IMR-90 (cell line): ENCODE data around the gene LINS1. TPM values are rescaled to one million over a fixed set of nuclear protein-coding genes. Genes with fewer than 3 reads are reported as not detected.

ENCODE experiments used
- ATAC-seq: fragments of 200-7000 bp; cut with Tn5 transposase; 2 replicates; pipeline ENCODE4 v1.9.1; 2020; ENCODE audit warnings: low read depth, mild to moderate bottlenecking, moderate library complexity
- BruUV-seq: library from RNA; stranded (reverse); fragments of 400-500 nt; replicated peaks from 2 replicates; lab custom pipeline; 2021; lab: Mats Ljungman, UMichigan
- CTCF ChIA-PET: fragments of 300-600 bp; formaldehyde crosslinking; extraction: SDS; loops from one replicate; lab custom pipeline; 2021; ENCODE audit warnings: antibody characterized with exemption; lab: Yijun Ruan, JAX
- POLR2A ChIA-PET: fragments of 300-600 bp; sonication (Branson Sonifier 250); formaldehyde crosslinking; loops from one replicate; lab custom pipeline; 2022; ENCODE audit warnings: antibody characterized with exemption; ENCODE audit not compliant: unreplicated experiment; lab: Charles Lee
- DNase-seq: peaks from one replicate; pipeline ENCODE4 v3.0.0; 2013
- H2AFZ ChIP-seq: replicated peaks from 2 replicates; pipeline ENCODE3; 2013; ENCODE audit warnings: low read length, mild to moderate bottlenecking; ENCODE audit not compliant: poor library complexity
- H2AK5ac ChIP-seq: 2 replicates; pipeline ENCODE4 v1.6.1; 2013; ENCODE audit warnings: low read depth, low read length, inconsistent platforms
- H2AK9ac ChIP-seq: replicated peaks from 2 replicates; pipeline ENCODE3; 2013; ENCODE audit warnings: mild to moderate bottlenecking, low read depth, low read length, moderate library complexity; ENCODE audit not compliant: poor library complexity
- H2BK120ac ChIP-seq: 2 replicates; pipeline ENCODE4 v1.6.1; 2013; ENCODE audit warnings: low read depth, low read length, inconsistent platforms
- H2BK15ac ChIP-seq: 3 replicates; pipeline ENCODE4 v1.6.1; 2013; ENCODE audit warnings: low read depth, low read length, inconsistent platforms
- H2BK20ac ChIP-seq: 2 replicates; pipeline ENCODE4 v1.6.1; 2013; ENCODE audit warnings: low read depth, mild to moderate bottlenecking, inconsistent platforms, low read length, moderate library complexity
- H2BK5ac ChIP-seq: 2 replicates; pipeline ENCODE4 v1.6.1; 2013; ENCODE audit warnings: mild to moderate bottlenecking, low read depth, low read length, inconsistent platforms; ENCODE audit not compliant: poor library complexity, severe bottlenecking
- H3K14ac ChIP-seq: replicated peaks from 2 replicates; pipeline ENCODE4 v1.6.1; 2013; ENCODE audit warnings: low read depth, low read length, inconsistent platforms
- H3K18ac ChIP-seq: 2 replicates; pipeline ENCODE4 v1.6.1; 2013; ENCODE audit warnings: low read depth, low read length, control low read depth
- H3K23ac ChIP-seq: 2 replicates; pipeline ENCODE4 v1.6.1; 2013; ENCODE audit warnings: low read depth, low read length, inconsistent platforms
- H3K27ac ChIP-seq: 2 replicates; pipeline ENCODE4 v1.5.1; 2013; ENCODE audit warnings: mild to moderate bottlenecking, control low read depth, low read length; ENCODE audit not compliant: insufficient read depth
- H3K27me3 ChIP-seq: 2 replicates; pipeline ENCODE4 v1.6.1; 2013; ENCODE audit warnings: low read length; ENCODE audit not compliant: control insufficient read depth, insufficient read depth
- H3K36me3 ChIP-seq: 2 replicates; pipeline ENCODE4 v1.6.1; 2013; ENCODE audit warnings: low read length, mixed read lengths; ENCODE audit not compliant: control insufficient read depth, insufficient read depth
- H3K4ac ChIP-seq: 2 replicates; pipeline ENCODE4 v1.6.1; 2013; ENCODE audit warnings: low read depth, low read length, inconsistent platforms
- H3K4me1 ChIP-seq: 2 replicates; pipeline ENCODE4 v1.6.1; 2013; ENCODE audit warnings: low read length, mixed read lengths; ENCODE audit not compliant: control insufficient read depth, insufficient read depth
- H3K4me2 ChIP-seq: 2 replicates; pipeline ENCODE4 v1.6.1; 2013; ENCODE audit warnings: low read depth, mild to moderate bottlenecking, control low read depth, low read length, moderate library complexity
- H3K4me3 ChIP-seq: 2 replicates; pipeline ENCODE4 v1.5.1; 2013; ENCODE audit warnings: low read depth, mild to moderate bottlenecking, control low read depth, low read length, moderate library complexity; ENCODE audit not compliant: insufficient read depth
- H3K56ac ChIP-seq: 2 replicates; pipeline ENCODE4 v1.6.1; 2013; ENCODE audit warnings: low read length, inconsistent platforms; ENCODE audit not compliant: insufficient read depth; ENCODE audit errors: extremely low read depth
- H3K79me1 ChIP-seq, 2 experiments: 2 replicates each; pipeline ENCODE4 v1.6.1; 2013; ENCODE audit warnings: low read length in 2 of 2, inconsistent platforms in 1 of 2, low read depth in 1 of 2
- H3K9ac ChIP-seq: 2 replicates; pipeline ENCODE4 v1.6.1; 2013; ENCODE audit warnings: low read depth, low read length, control low read depth
- H3K9me1 ChIP-seq: 2 replicates; pipeline ENCODE4 v1.6.1; 2013; ENCODE audit warnings: low read length, inconsistent platforms; ENCODE audit not compliant: insufficient read depth
- H3K9me3 ChIP-seq: 2 replicates; pipeline ENCODE4 v1.6.1; 2013; ENCODE audit warnings: low read length; ENCODE audit not compliant: control insufficient read depth, insufficient read depth
- H4K20me1 ChIP-seq: 2 replicates; pipeline ENCODE4 v1.6.1; 2013; ENCODE audit warnings: low read length, inconsistent platforms; ENCODE audit not compliant: insufficient read depth
- H4K5ac ChIP-seq: 2 replicates; pipeline ENCODE4 v1.6.1; 2013; ENCODE audit warnings: mild to moderate bottlenecking, low read depth, low read length, control low read depth
- H4K8ac ChIP-seq, 2 experiments: 2 replicates each; pipeline ENCODE4 v1.6.1; 2013; ENCODE audit warnings: low read depth in 2 of 2, low read length in 2 of 2, control low read depth in 1 of 2, inconsistent platforms in 1 of 2
- H4K91ac ChIP-seq: 2 replicates; pipeline ENCODE4 v1.6.1; 2013; ENCODE audit warnings: low read depth, low read length, inconsistent platforms; ENCODE audit not compliant: insufficient read depth
- BHLHE40 ChIP-seq: fragments of 150-350 bp; IDR thresholded peaks from 2 replicates; pipeline ENCODE4 v1.6.1; 2016; ENCODE audit warnings: mild to moderate bottlenecking, low read depth, low read length
- CTCF ChIP-seq: conservative IDR thresholded peaks from 2 replicates; pipeline ENCODE4 v1.5.1; 2012; ENCODE audit warnings: mild to moderate bottlenecking, low read depth, low read length, improper control_type of control experiment
- ELK1 ChIP-seq: fragments of 150-350 bp; IDR thresholded peaks from 2 replicates; pipeline ENCODE4 v1.6.1; 2016; ENCODE audit warnings: low read depth, mild to moderate bottlenecking, low read length, moderate library complexity, borderline replicate concordance
- MAFK ChIP-seq: IDR thresholded peaks from 2 replicates; pipeline ENCODE4 v1.6.1; 2012; ENCODE audit warnings: low read depth, low read length, improper control_type of control experiment
- MAZ ChIP-seq: IDR thresholded peaks from 2 replicates; pipeline ENCODE4 v1.6.1; 2012; ENCODE audit warnings: low read depth, mild to moderate bottlenecking, low read length, improper control_type of control experiment, moderate library complexity, borderline replicate concordance
- RCOR1 ChIP-seq: IDR thresholded peaks from 2 replicates; pipeline ENCODE4 v1.6.1; 2012; ENCODE audit warnings: mild to moderate bottlenecking, low read length, improper control_type of control experiment; ENCODE audit not compliant: insufficient replicate concordance
- SMC3 ChIP-seq: fragments of 150-350 bp; IDR thresholded peaks from 2 replicates; pipeline ENCODE4 v1.6.1; 2016; ENCODE audit warnings: low read depth, mild to moderate bottlenecking, antibody characterized with exemption, low read length, moderate library complexity
- USF2 ChIP-seq: fragments of 150-350 bp; IDR thresholded peaks from 2 replicates; pipeline ENCODE4 v1.6.1; 2017; ENCODE audit warnings: mild to moderate bottlenecking, antibody characterized with exemption, low read length, low read depth
- WGBS, 2 experiments: methylation state at CpG; one replicate each; pipeline versions ENCODE4 v1.1.5 to v1.1.7; 2013; ENCODE audit warnings: missing lambda C conversion rate in 2 of 2; ENCODE audit not compliant: insufficient read length in 1 of 2; ENCODE audit errors: extremely low coverage in 2 of 2; 5-methylcytosine and 5-hydroxymethylcytosine counted together
- dilution Hi-C: fragments of 300-500 bp; cut with HindIII; formaldehyde crosslinking; loops from one replicate; pipeline ENCODE4 v1.14.3; 2018; ENCODE audit warnings: low sequenced_read_pairs; ENCODE audit not compliant: unreplicated experiment
- in situ Hi-C: fragments of 300-500 bp; cut with MboI; formaldehyde crosslinking; loops from 3 replicates; pipeline ENCODE4 v1.14.3; 2019; ENCODE audit warnings: low sequenced_read_pairs, inconsistent platforms, mixed read lengths
- intact Hi-C: fragments of 100-400 bp; cut with micrococcal nuclease; formaldehyde crosslinking; loops from 2 replicates; pipeline ENCODE4 v1.10.0; 2022
- polyA plus RNA-seq, 3 experiments: library from polyadenylated mRNA; depleted of rRNA; stranded (reverse); fragments of >200 nt; gene quantifications; 2 replicates each; pipeline ENCODE4 v1.2.3, GENCODE V29; 2012; ENCODE audit warnings: low replicate concordance in 1 of 3
- total RNA-seq: library from RNA; depleted of rRNA; stranded (reverse); fragments of >200 nt; gene quantifications from 2 replicates; pipeline ENCODE4 v1.2.3, GENCODE V29; 2012

The LINS1 gene
- total and polyA plus RNA-seq, 2 of the 4 experiments (the other 2 are of a cell fraction), result 6.9 to 10.6 TPM

- DNase-seq, result no peak
- no peak overlapping the region for H4K91ac ChIP-seq
- no peak overlapping the region for H3K23ac ChIP-seq
- no peak overlapping the region for H3K27ac ChIP-seq
- dilution Hi-C loops, result no loop called here
- no peak for TF ChIP-seq MAFK
- TF ChIP-seq ELK1, result no peak
- TF ChIP-seq CTCF, result no peak
- no peak for TF ChIP-seq RCOR1
- no peak for TF ChIP-seq BHLHE40
- no peak for TF ChIP-seq SMC3
- no peak for TF ChIP-seq USF2
- TF ChIP-seq MAZ, result no peak
- no peaks in the 10 kb centered on the region for H3K9me3 ChIP-seq
- ChIA-PET POLR2A (no interaction called here), CTCF (no interaction called here)
- H2AK9ac ChIP-seq, result peak overlapping the region; percentile 45
- peaks cover 12 to 14% of the 10 kb centered on the region in 2 experiments for H3K79me1 ChIP-seq
- no peak overlapping the region for H3K14ac ChIP-seq
- peaks cover 5% of the 10 kb centered on the region for H3K9me1 ChIP-seq
- in situ Hi-C loops, result no loop called here
- H2BK5ac ChIP-seq, result no peak overlapping the region
- no peak overlapping the region for H3K4ac ChIP-seq
- no peak overlapping the region for H4K5ac ChIP-seq
- 100% methylated on average over 2 of the region's 2 CpGs; no CpG with 5 or more reads in 1 of the 2 experiments for WGBS, 2 experiments
- no peak overlapping the region for H2BK120ac ChIP-seq
- H2BK15ac ChIP-seq, result no peak overlapping the region
- no peak overlapping the region for H2BK20ac ChIP-seq
- no peak overlapping the region for H3K18ac ChIP-seq
- H2AK5ac ChIP-seq, result no peak overlapping the region
- intact Hi-C loops, result no loop called here
- H3K27me3 ChIP-seq, result no peaks in the 10 kb centered on the region
- no peak overlapping the region for H3K4me2 ChIP-seq
- H4K8ac ChIP-seq, result no peak overlapping the region
- no peak for ATAC-seq
- H3K4me1 ChIP-seq, result no peaks in the 10 kb centered on the region
- H3K56ac ChIP-seq, result no peak overlapping the region
- peaks cover 8% of the 10 kb centered on the region for H4K20me1 ChIP-seq
- no peak overlapping the region for H2AFZ ChIP-seq
- H3K9ac ChIP-seq, result no peak overlapping the region
- H3K36me3 ChIP-seq, result peaks cover 17% of the 10 kb centered on the region
- BruUV-seq, result no TSS peak
- no peak overlapping the region for H3K4me3 ChIP-seq
Observed at GRCh38 chr15:100616700-100617099, 14.7 kb upstream of the LINS1 start.
